Prostate gland (tissue), 2 donors: Measurements from ENCODE around the gene OS9. TPM values are rescaled to one million over a fixed set of nuclear protein-coding genes. Genes with fewer than 3 reads are reported as not detected.

Experiments used
- DNase-seq: peaks from one replicate; pipeline ENCODE4 v3.0.0-alpha.2; 2019; ENCODE audit warnings: low spot score
- H3K27ac ChIP-seq, 2 donors: fragments of 200-600 bp; sonication (generic); 2 replicates each; pipeline ENCODE4 v1.5.1; 2017 to 2019
- H3K27me3 ChIP-seq: fragments of 200-600 bp; sonication (generic); replicated peaks from 2 replicates; pipeline ENCODE4 v1.5.1; 2019; ENCODE audit not compliant: insufficient read depth
- H3K36me3 ChIP-seq, 2 donors: fragments of 200-600 bp; sonication (generic); 1 replicate in 1 of 2; 2 replicates in 1 of 2; pipeline versions ENCODE4 v1.5.1 to v1.8.1; 2017 to 2019
- H3K4me1 ChIP-seq: fragments of 200-600 bp; sonication (generic); replicated peaks from 2 replicates; pipeline ENCODE4 v1.5.1; 2019
- H3K4me3 ChIP-seq, 2 donors: fragments of 200-600 bp; sonication (generic); 2 replicates each; pipeline ENCODE4 v1.5.1; 2017 to 2019
- H3K9me3 ChIP-seq: fragments of 200-600 bp; sonication (generic); 2 replicates; pipeline ENCODE4 v1.5.1; 2017
- CTCF ChIP-seq, 4 experiments: fragments of 200-600 bp in 2 of 4; fragments of 450-650 bp in 2 of 4; sonication (generic) in 2 of 4; IDR thresholded peaks; 1 replicate in 3 of 4; 2 replicates in 1 of 4; pipeline ENCODE4 v1.5.1; 2016 to 2019; ENCODE audit warnings: antibody characterized with exemption in 4 of 4, mild to moderate bottlenecking in 2 of 4, moderate library complexity in 2 of 4
- POLR2A ChIP-seq: fragments of 450-650 bp; IDR thresholded peaks from one replicate; pipeline ENCODE4 v1.6.1; 2016; ENCODE audit warnings: antibody characterized with exemption, mild to moderate bottlenecking
- POLR2AphosphoS5 ChIP-seq: sonication (generic); formaldehyde crosslinking; IDR thresholded peaks from one replicate; pipeline ENCODE4 v1.6.1; 2017; ENCODE audit warnings: antibody characterized with exemption
- WGBS: methylation state at CpG from one replicate; pipeline ENCODE4 v1.1.5; 2018; 5-methylcytosine and 5-hydroxymethylcytosine counted together
- intact Hi-C: fragments of 100-400 bp; cut with DNase I; formaldehyde crosslinking; loops from one replicate; pipeline ENCODE4 v1.14.2; 2022
- total RNA-seq, 2 donors: library from RNA; depleted of rRNA; stranded (reverse); fragments of >200 nt; gene quantifications; one replicate each; pipeline ENCODE4 v1.1.0, GENCODE V29; 2016

Gene OS9
- total RNA-seq, 2 donors from 2014 or later = 210 to 321 TPM

- Histone ChIP-seq H3K4me1 (peaks cover 3% of the 10 kb centered on the region), H3K4me3 (peak overlapping the region; percentile 80 to 87), H3K27ac (peak overlapping the region; percentile 66 to 78), H3K27me3 (no peaks in the 10 kb centered on the region), H3K9me3 (no peaks in the 10 kb centered on the region), H3K36me3 (no peaks in the 10 kb centered on the region)
- intact Hi-C loops = no loop called here
- 1% methylated on average over 70 of the region's 76 CpGs for WGBS
- TF ChIP-seq POLR2A (peak; percentile 14), POLR2AphosphoS5 (no peak), CTCF (IDR thresholded peaks at IDR 0.05) (no peak)
- DNase-seq = no peak
These were observed 61.8 kb downstream of the OS9 start for GRCh38 chr12:57755454-57756372.

GRCh38 chr12:57756406-57757341 is 62.7 kb downstream of the OS9 start:
- peak overlapping the region in 1 of 2 donors; percentile 78 for H3K27ac ChIP-seq
- H3K9me3 ChIP-seq = no peaks in the 10 kb centered on the region
- no peaks in the 10 kb centered on the region for H3K36me3 ChIP-seq
- peaks cover 3% of the 10 kb centered on the region for H3K4me1 ChIP-seq
- H3K4me3 ChIP-seq = peak overlapping the region in 1 of 2 donors; percentile 80
- no peak for TF ChIP-seq POLR2AphosphoS5
- TF ChIP-seq CTCF (IDR thresholded peaks at IDR 0.05) = peak in 3 of 4 experiments; percentile 11 to 40 (median 30)
- no peak for TF ChIP-seq POLR2A
- H3K27me3 ChIP-seq = no peaks in the 10 kb centered on the region
- WGBS = 58% methylated on average over 22 of the region's 22 CpGs
- intact Hi-C loops = no loop called here
- no peak for DNase-seq

GRCh38 chr12:57757771-57758170 is 63.8 kb downstream of the OS9 start:
- intact Hi-C loops = no loop called here
- DNase-seq = no peak
- H3K27me3 ChIP-seq = no peaks in the 10 kb centered on the region
- WGBS = 93% methylated on average over 4 of the region's 4 CpGs
- no peaks in the 10 kb centered on the region for H3K9me3 ChIP-seq
- peaks cover 3% of the 10 kb centered on the region for H3K4me1 ChIP-seq
- no peak overlapping the region for H3K27ac ChIP-seq
- H3K4me3 ChIP-seq = no peak overlapping the region
- TF ChIP-seq POLR2A = no peak
- TF ChIP-seq CTCF (IDR thresholded peaks at IDR 0.05) = no peak
- no peak for TF ChIP-seq POLR2AphosphoS5
- no peaks in the 10 kb centered on the region for H3K36me3 ChIP-seq

DNA sequence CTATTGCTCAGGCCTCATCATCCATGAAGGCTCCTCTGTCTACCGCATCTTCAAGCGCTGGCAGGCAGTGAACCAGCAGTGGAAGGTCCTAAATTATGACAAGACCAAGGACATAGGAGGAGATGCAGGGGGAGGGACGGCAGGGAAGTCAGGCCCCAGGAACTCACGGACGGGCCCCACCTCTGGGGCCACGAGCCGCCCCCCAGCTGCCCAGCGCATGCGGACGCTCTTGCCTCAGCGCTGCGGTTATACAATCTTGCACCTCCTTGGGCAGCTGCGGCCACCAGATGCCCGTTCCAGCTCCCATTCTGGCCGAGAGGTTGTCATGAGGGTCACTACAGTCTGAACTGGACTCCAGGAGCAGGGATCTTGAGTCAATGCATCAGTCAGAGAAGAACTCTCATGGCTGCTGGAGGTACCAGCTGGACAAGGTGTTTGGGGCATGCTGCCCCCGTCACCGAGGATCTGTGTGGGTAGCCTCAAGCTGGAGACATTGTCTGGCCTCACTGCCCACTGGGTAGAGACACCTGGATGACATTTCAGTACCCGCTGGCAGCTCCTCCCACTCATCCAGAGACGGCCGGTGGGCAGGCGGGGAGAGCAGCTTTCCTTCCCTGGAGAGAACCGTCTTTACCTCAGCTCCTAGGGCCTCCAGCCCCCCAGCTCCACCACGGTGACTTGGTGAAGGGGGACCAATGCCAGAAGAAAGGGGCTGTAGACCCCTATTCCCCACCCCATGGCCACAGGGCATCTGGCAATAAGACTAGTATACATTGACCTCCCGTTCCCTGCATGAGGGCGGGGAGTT is 64.8 kb downstream of the OS9 start:
- no peak for DNase-seq
- intact Hi-C loops = no loop called here
- H3K36me3 ChIP-seq = no peaks in the 10 kb centered on the region
- no peak for TF ChIP-seq POLR2AphosphoS5
- no peak for TF ChIP-seq CTCF (IDR thresholded peaks at IDR 0.05)
- TF ChIP-seq POLR2A = no peak
- no peaks in the 10 kb centered on the region for H3K27me3 ChIP-seq
- H3K9me3 ChIP-seq = no peaks in the 10 kb centered on the region
- WGBS = 88% methylated on average over 25 of the region's 25 CpGs
- H3K4me1 ChIP-seq = peaks cover 3% of the 10 kb centered on the region
- H3K27ac ChIP-seq = no peak overlapping the region
- H3K4me3 ChIP-seq = no peak overlapping the region
